Stomach (tissue), 4 donors: Measurements from ENCODE around the gene MCOLN3.

Experiments used
- POLR2A ChIP-seq, 4 donors: fragments of 450-650 bp; IDR thresholded peaks; one replicate each; pipeline ENCODE4 v1.6.1; 2016; ENCODE audit warnings: antibody characterized with exemption in 4 of 4, control low read depth in 2 of 4, mild to moderate bottlenecking in 1 of 4, moderate library complexity in 1 of 4
- TF ChIP-seq, protein P1 (sequence below), 7 experiments: fragments of 450-650 bp in 4 of 7; fragments of 200-600 bp in 3 of 7; sonication (generic) in 3 of 7; IDR thresholded peaks; one replicate each; pipeline ENCODE4 v1.5.1; 2016 to 2019; ENCODE audit warnings: antibody characterized with exemption in 7 of 7, control low read depth in 2 of 7, mild to moderate bottlenecking in 1 of 7

DNA sequence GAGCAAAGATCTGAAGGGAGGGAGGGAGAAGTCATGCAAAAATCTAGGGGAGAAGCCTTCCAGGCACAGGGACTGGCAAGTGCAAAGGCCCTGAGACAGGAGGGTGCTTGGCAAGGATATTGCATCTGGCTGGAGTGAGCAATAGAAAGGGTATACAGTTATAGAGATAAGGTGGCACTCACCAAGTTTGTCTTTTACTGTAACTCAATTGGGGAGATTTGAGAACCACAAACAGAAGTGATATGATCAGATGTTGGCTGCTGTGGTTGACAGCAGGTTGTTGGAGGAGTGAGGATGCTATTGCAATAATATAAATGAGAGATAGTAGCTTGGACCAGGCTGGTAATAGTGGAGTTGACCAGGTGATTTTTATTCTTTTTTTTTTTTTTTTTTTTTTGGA, 25.6 kb downstream of the MCOLN3 start:
- TF ChIP-seq, protein P1, sequence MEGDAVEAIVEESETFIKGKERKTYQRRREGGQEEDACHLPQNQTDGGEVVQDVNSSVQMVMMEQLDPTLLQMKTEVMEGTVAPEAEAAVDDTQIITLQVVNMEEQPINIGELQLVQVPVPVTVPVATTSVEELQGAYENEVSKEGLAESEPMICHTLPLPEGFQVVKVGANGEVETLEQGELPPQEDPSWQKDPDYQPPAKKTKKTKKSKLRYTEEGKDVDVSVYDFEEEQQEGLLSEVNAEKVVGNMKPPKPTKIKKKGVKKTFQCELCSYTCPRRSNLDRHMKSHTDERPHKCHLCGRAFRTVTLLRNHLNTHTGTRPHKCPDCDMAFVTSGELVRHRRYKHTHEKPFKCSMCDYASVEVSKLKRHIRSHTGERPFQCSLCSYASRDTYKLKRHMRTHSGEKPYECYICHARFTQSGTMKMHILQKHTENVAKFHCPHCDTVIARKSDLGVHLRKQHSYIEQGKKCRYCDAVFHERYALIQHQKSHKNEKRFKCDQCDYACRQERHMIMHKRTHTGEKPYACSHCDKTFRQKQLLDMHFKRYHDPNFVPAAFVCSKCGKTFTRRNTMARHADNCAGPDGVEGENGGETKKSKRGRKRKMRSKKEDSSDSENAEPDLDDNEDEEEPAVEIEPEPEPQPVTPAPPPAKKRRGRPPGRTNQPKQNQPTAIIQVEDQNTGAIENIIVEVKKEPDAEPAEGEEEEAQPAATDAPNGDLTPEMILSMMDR (IDR thresholded peaks at IDR 0.05): no peak
- TF ChIP-seq POLR2A (IDR thresholded peaks at IDR 0.05): no peak
